ENCODE data around the gene SRP14. TPM values are rescaled to one million over a fixed set of nuclear protein-coding genes. Genes with fewer than 3 reads are reported as not detected.
"Not testable (repeated sequence)": the region's sequence is repeated elsewhere in the genome, so short reads cannot be mapped to it uniquely, and the experiment has no call there.

The SRP14 gene
- polyA plus RNA-seq, 1 experiment = 305 TPM

DNA sequence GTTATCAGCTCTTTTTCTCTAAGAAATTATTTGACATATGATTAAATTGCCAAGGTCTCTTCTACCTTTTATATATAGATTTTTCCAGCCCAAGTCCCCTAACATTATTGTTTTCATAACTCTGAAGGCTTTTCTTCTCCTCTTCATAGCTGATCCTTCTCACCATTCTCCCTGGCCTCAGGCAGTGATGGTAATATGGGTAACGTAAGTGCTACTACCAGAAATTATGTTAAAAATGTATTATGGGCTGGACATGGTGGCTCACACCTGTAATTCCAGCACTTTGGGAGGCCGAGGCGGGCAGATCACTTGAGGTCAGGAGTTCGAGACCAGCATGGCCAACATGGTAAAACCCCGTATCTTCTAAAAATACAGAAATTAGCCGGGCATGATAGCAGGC, 40.5 kb upstream of the SRP14 start:
- TF ChIP-seq, protein P1, sequence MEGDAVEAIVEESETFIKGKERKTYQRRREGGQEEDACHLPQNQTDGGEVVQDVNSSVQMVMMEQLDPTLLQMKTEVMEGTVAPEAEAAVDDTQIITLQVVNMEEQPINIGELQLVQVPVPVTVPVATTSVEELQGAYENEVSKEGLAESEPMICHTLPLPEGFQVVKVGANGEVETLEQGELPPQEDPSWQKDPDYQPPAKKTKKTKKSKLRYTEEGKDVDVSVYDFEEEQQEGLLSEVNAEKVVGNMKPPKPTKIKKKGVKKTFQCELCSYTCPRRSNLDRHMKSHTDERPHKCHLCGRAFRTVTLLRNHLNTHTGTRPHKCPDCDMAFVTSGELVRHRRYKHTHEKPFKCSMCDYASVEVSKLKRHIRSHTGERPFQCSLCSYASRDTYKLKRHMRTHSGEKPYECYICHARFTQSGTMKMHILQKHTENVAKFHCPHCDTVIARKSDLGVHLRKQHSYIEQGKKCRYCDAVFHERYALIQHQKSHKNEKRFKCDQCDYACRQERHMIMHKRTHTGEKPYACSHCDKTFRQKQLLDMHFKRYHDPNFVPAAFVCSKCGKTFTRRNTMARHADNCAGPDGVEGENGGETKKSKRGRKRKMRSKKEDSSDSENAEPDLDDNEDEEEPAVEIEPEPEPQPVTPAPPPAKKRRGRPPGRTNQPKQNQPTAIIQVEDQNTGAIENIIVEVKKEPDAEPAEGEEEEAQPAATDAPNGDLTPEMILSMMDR (IDR thresholded peaks at IDR 0.05; ENCODE audit: insufficient read depth, low read depth, low read length) = no peak
- Histone ChIP-seq H3K4me3 (ENCODE audit: low read depth, low read length) (no peak overlapping the region), H3K27me3 (ENCODE audit: control insufficient read depth, insufficient read depth, low read length) (no peaks in the 10 kb centered on the region), H3K36me3 (ENCODE audit: control insufficient read depth, insufficient read depth, low read length) (no peaks in the 10 kb centered on the region)
- ChIA-PET CTCF (interaction anchor here (1.0 to 1.2 kb wide), 2 partner anchors 13 to 25 kb away, joined by 3 to 4 read pairs; no protein-coding TSS in a partner anchor), POLR2A (no interaction called here)
- DNase-seq (ENCODE audit: low read depth) = no peak

DNA sequence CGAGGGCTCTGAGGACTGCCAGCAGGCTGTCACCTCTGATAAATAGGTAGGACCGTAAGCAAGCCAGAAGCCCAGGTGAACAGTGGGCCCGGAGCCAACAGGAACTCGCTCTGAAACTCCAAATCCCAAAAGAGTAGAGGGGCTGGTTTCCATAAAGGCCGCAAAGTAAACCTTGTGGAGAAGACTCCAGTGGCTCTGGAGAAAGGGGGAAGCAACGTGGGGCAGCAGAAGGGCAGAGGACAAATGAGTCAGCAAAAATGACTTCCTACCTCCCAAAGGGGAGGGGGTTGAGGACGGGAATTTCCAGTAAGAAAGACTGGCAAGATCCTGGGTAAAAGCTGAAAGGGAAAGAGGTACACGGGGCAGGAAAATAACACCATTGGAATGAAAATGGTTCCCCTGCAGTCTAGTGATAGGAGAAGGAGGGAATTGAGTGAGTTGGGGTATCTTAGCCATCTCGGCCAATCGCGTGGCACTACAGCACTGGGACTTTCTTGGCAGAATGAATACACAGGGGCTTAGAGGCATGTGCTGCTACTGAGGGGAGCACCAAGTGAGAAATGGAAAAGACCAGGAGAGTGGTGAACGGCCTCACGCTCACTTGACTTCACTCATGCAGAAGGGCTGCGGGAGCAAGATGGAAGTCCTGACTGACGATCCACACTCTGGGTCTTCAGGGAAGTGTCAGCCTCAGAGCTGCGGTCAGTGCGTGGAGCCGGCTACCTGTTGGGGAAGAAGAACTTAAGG, 36.5 kb upstream of the SRP14 start:
- Histone ChIP-seq H3K36me3 (ENCODE audit: control insufficient read depth, insufficient read depth, low read length) (no peaks in the 10 kb centered on the region), H3K4me3 (ENCODE audit: low read depth, low read length) (no peak overlapping the region), H3K27me3 (ENCODE audit: control insufficient read depth, insufficient read depth, low read length) (no peaks in the 10 kb centered on the region)
- TF ChIP-seq, protein P1 (IDR thresholded peaks at IDR 0.05; ENCODE audit: insufficient read depth, low read depth, low read length) = no peak
- CTCF ChIA-PET = interaction anchor here (1.5 kb wide), 1 partner anchor 29 kb away, joined by 5 read pairs; no protein-coding TSS in a partner anchor
- DNase-seq (ENCODE audit: low read depth) = no peak
- POLR2A ChIA-PET = no interaction called here

DNA sequence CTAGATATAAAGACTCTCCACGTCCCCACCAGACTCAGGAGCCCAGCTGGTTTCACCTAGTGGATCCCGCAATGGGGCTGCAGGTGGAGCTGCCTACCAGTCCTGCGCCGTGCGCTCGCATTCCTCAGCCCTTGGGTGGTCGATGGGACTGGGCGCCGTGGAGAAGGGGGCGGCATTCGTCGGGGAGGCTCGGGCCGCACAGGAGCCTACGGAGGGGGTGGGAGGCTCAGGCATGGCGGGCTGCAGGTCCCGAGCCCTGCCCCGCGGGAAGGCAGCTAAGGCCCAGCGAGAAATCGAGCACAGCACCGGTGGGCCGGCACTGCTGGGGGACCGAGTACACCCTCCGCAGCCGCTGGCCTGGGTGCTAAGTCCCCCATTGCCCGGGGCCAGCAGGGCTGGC, 35.7 kb upstream of the SRP14 start:
- H3K36me3 ChIP-seq (ENCODE audit: control insufficient read depth, insufficient read depth, low read length); H3K4me3 ChIP-seq (ENCODE audit: low read depth, low read length); H3K27me3 ChIP-seq (ENCODE audit: control insufficient read depth, insufficient read depth, low read length); DNase-seq (ENCODE audit: low read depth); POLR2A ChIA-PET: not testable (repeated sequence)
- CTCF ChIA-PET = interaction anchor here (1.5 kb wide), 1 partner anchor 30 kb away, joined by 5 read pairs; no protein-coding TSS in a partner anchor

GRCh38 chr15:40073716-40074490, 34.9 kb upstream of the SRP14 start:
- H3K36me3 ChIP-seq (ENCODE audit: control insufficient read depth, insufficient read depth, low read length); DNase-seq (ENCODE audit: low read depth); POLR2A ChIA-PET; H3K4me3 ChIP-seq (ENCODE audit: low read depth, low read length); H3K27me3 ChIP-seq (ENCODE audit: control insufficient read depth, insufficient read depth, low read length): not testable (repeated sequence)
- CTCF ChIA-PET = interaction anchor here (0.6 kb wide), 1 partner anchor 1526 kb away, joined by 3 read pairs; no protein-coding TSS in a partner anchor

- TF ChIP-seq, protein P1 (IDR thresholded peaks at IDR 0.05; ENCODE audit: insufficient read depth, low read depth, low read length) = no peak
- Histone ChIP-seq H3K36me3 (ENCODE audit: control insufficient read depth, insufficient read depth, low read length) (no peaks in the 10 kb centered on the region), H3K27me3 (ENCODE audit: control insufficient read depth, insufficient read depth, low read length) (no peaks in the 10 kb centered on the region), H3K4me3 (ENCODE audit: low read depth, low read length) (no peak overlapping the region)
- POLR2A ChIA-PET = no interaction called here
- DNase-seq (ENCODE audit: low read depth) = no peak
- CTCF ChIA-PET = interaction anchor here (1.2 kb wide), 1 partner anchor 16 kb away, joined by 3 read pairs; no protein-coding TSS in a partner anchor
Observed at GRCh38 chr15:40072216-40072990, 33.4 kb upstream of the SRP14 start.
